ENCODE measurements around the gene CNTNAP5.

- TF ChIP-seq CTCF (IDR thresholded peaks at IDR 0.05 in 2 of 3, conservative IDR thresholded peaks at IDR 0.05 in 1 of 3; ENCODE audit: insufficient read depth in 2 of 3, low read depth in 1 of 3, low read length in 3 of 3) (no peak), ZNF24 (IDR thresholded peaks at IDR 0.05) (no peak), ZNF668 (CRISPR knock-in tag; IDR thresholded peaks at IDR 0.05) (no peak), UBTF (IDR thresholded peaks at IDR 0.05; ENCODE audit: borderline replicate concordance in 1 of 2, low read depth in 2 of 2, low read length in 2 of 2) (no peak)
Measured at GRCh38 chr2:124001696-124002430, 23.2 kb upstream of the CNTNAP5 start.

Data from K562 (cell line).